H9 (cell line): Measurements from ENCODE around the gene POT1. TPM values are rescaled to one million over a fixed set of nuclear protein-coding genes. Genes with fewer than 3 reads are reported as not detected.

Source experiments
- DNase-seq: peaks from one replicate; pipeline ENCODE4 v3.0.0-alpha.2; 2017
- H2AFZ ChIP-seq: one replicate; pipeline ENCODE4 v1.6.1; 2013; ENCODE audit warnings: mild to moderate bottlenecking, low read length, control low read depth, moderate library complexity
- H2AK5ac ChIP-seq: 2 replicates; pipeline ENCODE4 v1.6.1; 2013; ENCODE audit warnings: low read length, control low read depth, mixed read lengths; ENCODE audit not compliant: insufficient read length
- H2BK120ac ChIP-seq: one replicate; pipeline ENCODE4 v1.6.1; 2013; ENCODE audit warnings: low read depth, mild to moderate bottlenecking, low read length, control low read depth, inconsistent platforms; ENCODE audit not compliant: poor library complexity, severe bottlenecking
- H2BK12ac ChIP-seq: 2 replicates; pipeline ENCODE4 v1.6.1; 2013; ENCODE audit warnings: low read length, control low read depth, mixed read lengths, low read depth; ENCODE audit not compliant: insufficient read length
- H2BK15ac ChIP-seq: 2 replicates; pipeline ENCODE4 v1.6.1; 2013; ENCODE audit warnings: low read depth, low read length, control low read depth
- H2BK20ac ChIP-seq: one replicate; pipeline ENCODE4 v1.6.1; 2013; ENCODE audit warnings: low read depth, mild to moderate bottlenecking, low read length, control low read depth, inconsistent platforms; ENCODE audit not compliant: poor library complexity, severe bottlenecking
- H2BK5ac ChIP-seq: 2 replicates; pipeline ENCODE4 v1.6.1; 2013; ENCODE audit warnings: low read length, control low read depth, mixed read lengths; ENCODE audit not compliant: insufficient read length
- H3K14ac ChIP-seq: 2 replicates; pipeline ENCODE4 v1.6.1; 2013; ENCODE audit warnings: low read length, control low read depth; ENCODE audit not compliant: insufficient read depth
- H3K18ac ChIP-seq: 2 replicates; pipeline ENCODE4 v1.6.1; 2013; ENCODE audit warnings: low read depth, mild to moderate bottlenecking, mixed read lengths, low read length, control low read depth; ENCODE audit not compliant: insufficient read length
- H3K23ac ChIP-seq: 2 replicates; pipeline ENCODE4 v1.6.1; 2013; ENCODE audit warnings: low read length, control low read depth, mixed read lengths, low read depth; ENCODE audit not compliant: insufficient read length
- H3K23me2 ChIP-seq: 2 replicates; pipeline ENCODE4 v1.6.1; 2013; ENCODE audit warnings: low read depth, mild to moderate bottlenecking, mixed read lengths, low read length, control low read depth; ENCODE audit not compliant: insufficient read length, poor library complexity, severe bottlenecking
- H3K27ac ChIP-seq: 2 replicates; pipeline ENCODE4 v1.5.1; 2013; ENCODE audit warnings: low read length, control low read depth, mixed read lengths, low read depth; ENCODE audit not compliant: insufficient read length
- H3K27me3 ChIP-seq: 2 replicates; pipeline ENCODE4 v1.6.1; 2013; ENCODE audit warnings: low read length, control low read depth, inconsistent platforms; ENCODE audit not compliant: insufficient read depth
- H3K4ac ChIP-seq: 2 replicates; pipeline ENCODE4 v1.6.1; 2013; ENCODE audit warnings: low read depth, mild to moderate bottlenecking, control low read depth, inconsistent platforms, low read length, moderate library complexity
- H3K4me1 ChIP-seq: 2 replicates; pipeline ENCODE4 v1.6.1; 2013; ENCODE audit warnings: low read length, control low read depth, inconsistent platforms; ENCODE audit not compliant: insufficient read depth
- H3K4me2 ChIP-seq: 2 replicates; pipeline ENCODE4 v1.6.1; 2013; ENCODE audit warnings: low read length, control low read depth, mixed read lengths; ENCODE audit not compliant: insufficient read length, insufficient read depth
- H3K56ac ChIP-seq: 2 replicates; pipeline ENCODE4 v1.6.1; 2013; ENCODE audit warnings: low read depth, mild to moderate bottlenecking, mixed read lengths, low read length, control low read depth; ENCODE audit not compliant: insufficient read length
- H3K79me1 ChIP-seq: 2 replicates; pipeline ENCODE4 v1.6.1; 2013; ENCODE audit warnings: low read depth, mild to moderate bottlenecking, moderate library complexity, low read length, control low read depth, inconsistent platforms; ENCODE audit not compliant: insufficient read depth, poor library complexity, severe bottlenecking
- H3K79me2 ChIP-seq: 2 replicates; pipeline ENCODE4 v1.6.1; 2013; ENCODE audit warnings: low read length, control low read depth, inconsistent platforms; ENCODE audit not compliant: insufficient read depth
- H3K9ac ChIP-seq: 2 replicates; pipeline ENCODE4 v1.6.1; 2013; ENCODE audit warnings: low read length, control low read depth, mixed read lengths; ENCODE audit not compliant: insufficient read length; ENCODE audit errors: extremely low read depth
- H3K9me3 ChIP-seq: one replicate; pipeline ENCODE4 v1.6.1; 2013; ENCODE audit warnings: low read depth, low read length, inconsistent platforms; ENCODE audit not compliant: control insufficient read depth
- H3T11ph ChIP-seq: one replicate; pipeline ENCODE4 v1.6.1; 2013; ENCODE audit warnings: mild to moderate bottlenecking, low read length, control low read depth, inconsistent platforms
- H4K20me1 ChIP-seq: one replicate; pipeline ENCODE4 v1.6.1; 2013; ENCODE audit not compliant: control insufficient read depth, insufficient read length, insufficient read depth
- H4K5ac ChIP-seq: 2 replicates; pipeline ENCODE4 v1.6.1; 2013; ENCODE audit warnings: low read depth, mild to moderate bottlenecking, mixed read lengths, low read length, control low read depth; ENCODE audit not compliant: insufficient read length
- H4K8ac ChIP-seq: replicated peaks from 2 replicates; pipeline ENCODE4 v1.6.1; 2013; ENCODE audit warnings: low read length, control low read depth, mixed read lengths, low read depth; ENCODE audit not compliant: insufficient read length
- H4K91ac ChIP-seq: 2 replicates; pipeline ENCODE4 v1.6.1; 2013; ENCODE audit warnings: low read depth, mild to moderate bottlenecking, moderate library complexity, mixed read lengths, low read length, control low read depth; ENCODE audit not compliant: insufficient read length
- H3K27ac Mint-ChIP-seq, 3 experiments: 2 replicates in 2 of 3; 3 replicates in 1 of 3; pipeline ENCODE4 v1.8.0; 2020 to 2021; ENCODE audit warnings: mixed read lengths in 3 of 3, mild to moderate bottlenecking in 1 of 3, moderate library complexity in 1 of 3
- H3K27me3 Mint-ChIP-seq: 2 replicates; pipeline ENCODE4 v1.8.0; 2021; ENCODE audit warnings: low read depth, mild to moderate bottlenecking, moderate library complexity, mixed read lengths
- H3K36me3 Mint-ChIP-seq, 3 experiments: 2 replicates in 2 of 3; 3 replicates in 1 of 3; pipeline ENCODE4 v1.8.0; 2020 to 2021; ENCODE audit warnings: low read depth in 3 of 3, mixed read lengths in 3 of 3; ENCODE audit not compliant: insufficient read depth in 1 of 3
- H3K4me1 Mint-ChIP-seq, 2 experiments: 2 replicates each; pipeline ENCODE4 v1.8.0; 2020; ENCODE audit warnings: mixed read lengths in 2 of 2
- H3K4me3 Mint-ChIP-seq, 2 experiments: 2 replicates in 1 of 2; 3 replicates in 1 of 2; pipeline ENCODE4 v1.8.0; 2020 to 2021; ENCODE audit warnings: mild to moderate bottlenecking in 2 of 2, mixed read lengths in 2 of 2, moderate library complexity in 1 of 2
- H3K9me3 Mint-ChIP-seq, 2 experiments: 2 replicates in 1 of 2; 3 replicates in 1 of 2; pipeline ENCODE4 v1.8.0; 2020; ENCODE audit warnings: mild to moderate bottlenecking in 2 of 2, mixed read lengths in 2 of 2, moderate library complexity in 1 of 2
- CTCF ChIP-seq: fragments of 200-600 bp; sonication (generic); conservative IDR thresholded peaks from 3 replicates; pipeline ENCODE4 v1.8.0; 2021; ENCODE audit warnings: antibody characterized with exemption, mild to moderate bottlenecking
- WGBS: extraction: QIAGEN DNeasy Blood & Tissue Kit; methylation state at CpG from one replicate; pipeline ENCODE4 v1.1.7; 2013; ENCODE audit warnings: missing lambda C conversion rate, low lambda C conversion rate, mixed read lengths; ENCODE audit not compliant: insufficient read length; ENCODE audit errors: extremely low coverage; 5-methylcytosine and 5-hydroxymethylcytosine counted together
- total RNA-seq: library from RNA; stranded (reverse); gene quantifications from 2 replicates; pipeline ENCODE4 v1.2.1, GENCODE V29; 2021

The POT1 gene
- total RNA-seq, 1 experiment from 2014 or later, result 23.4 TPM

DNA sequence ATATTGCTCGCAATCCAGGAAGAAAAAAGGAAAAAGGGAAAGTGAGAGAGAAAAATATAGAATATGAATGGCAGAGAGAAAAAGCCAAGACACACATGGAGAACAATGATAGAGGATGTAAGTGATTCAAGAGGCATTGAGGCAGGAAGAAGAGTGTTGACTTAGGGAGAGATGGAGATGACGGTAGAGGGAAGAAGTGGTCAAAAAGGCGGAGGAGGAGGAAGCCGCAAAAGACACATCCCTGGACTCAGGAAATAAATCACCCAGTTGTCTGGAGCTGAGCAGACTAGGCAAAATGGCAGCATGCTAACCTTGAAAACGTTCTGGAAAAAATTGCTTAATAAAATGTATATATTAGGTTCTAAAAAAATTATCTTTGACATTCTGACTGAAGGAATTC lies 146.4 kb downstream of the POT1 start:
- Histone ChIP-seq H3K23ac (no peak overlapping the region), H4K20me1 (no peaks in the 10 kb centered on the region), H3K27ac (no peak overlapping the region), H3K23me2 (no peaks in the 10 kb centered on the region), H4K5ac (no peak overlapping the region), H3T11ph (no peak overlapping the region), H2BK12ac (no peak overlapping the region), H3K4me2 (no peak overlapping the region), H3K27me3 (no peaks in the 10 kb centered on the region), H3K4ac (no peak overlapping the region), H4K8ac (no peak overlapping the region), H2AFZ (no peak overlapping the region), H3K9me3 (no peaks in the 10 kb centered on the region), H2BK20ac (no peak overlapping the region), H3K56ac (no peak overlapping the region), H2BK15ac (no peak overlapping the region), H3K18ac (no peak overlapping the region), H3K79me2 (no peaks in the 10 kb centered on the region), H2BK5ac (no peak overlapping the region), H2AK5ac (no peak overlapping the region), H4K91ac (no peak overlapping the region), H3K14ac (no peak overlapping the region), H3K79me1 (no peaks in the 10 kb centered on the region), H3K9ac (no peak overlapping the region), H2BK120ac (no peak overlapping the region), H3K4me1 (peaks cover 3% of the 10 kb centered on the region; the same call in 1 of the 2 replicates)
- Mint-ChIP-seq H3K27ac (no peak overlapping the region), H3K4me3 (no peak overlapping the region), H3K27me3 (no peaks in the 10 kb centered on the region), H3K9me3 (no peaks in the 10 kb centered on the region), H3K36me3 (peaks cover 0 to 4% (median 4%) of the 10 kb centered on the region in 3 experiments; a peak in 1 of 7 replicates), H3K4me1 (peaks cover 6 to 17% of the 10 kb centered on the region in 2 experiments)
- DNase-seq, result no peak
- 100% methylated on average over 1 of the region's 5 CpGs for WGBS
- no peak for TF ChIP-seq CTCF
